Activated CD4-positive, CD25-positive, alpha-beta regulatory T cell (primary cell): ENCODE results near the gene HOXB9.
A peak's percentile ranks its signal among the peaks of the same experiment; 100 is the strongest.

ENCODE experiments used
- DNase-seq, 4 experiments: peaks; one replicate each; lab custom pipeline; 2025; lab: John Stamatoyannopoulos, UW

Gene HOXB9

GRCh38 chr17:48639136-48639535 lies 13.0 kb upstream of the HOXB9 start:
- DNase-seq, result no peak

DNA sequence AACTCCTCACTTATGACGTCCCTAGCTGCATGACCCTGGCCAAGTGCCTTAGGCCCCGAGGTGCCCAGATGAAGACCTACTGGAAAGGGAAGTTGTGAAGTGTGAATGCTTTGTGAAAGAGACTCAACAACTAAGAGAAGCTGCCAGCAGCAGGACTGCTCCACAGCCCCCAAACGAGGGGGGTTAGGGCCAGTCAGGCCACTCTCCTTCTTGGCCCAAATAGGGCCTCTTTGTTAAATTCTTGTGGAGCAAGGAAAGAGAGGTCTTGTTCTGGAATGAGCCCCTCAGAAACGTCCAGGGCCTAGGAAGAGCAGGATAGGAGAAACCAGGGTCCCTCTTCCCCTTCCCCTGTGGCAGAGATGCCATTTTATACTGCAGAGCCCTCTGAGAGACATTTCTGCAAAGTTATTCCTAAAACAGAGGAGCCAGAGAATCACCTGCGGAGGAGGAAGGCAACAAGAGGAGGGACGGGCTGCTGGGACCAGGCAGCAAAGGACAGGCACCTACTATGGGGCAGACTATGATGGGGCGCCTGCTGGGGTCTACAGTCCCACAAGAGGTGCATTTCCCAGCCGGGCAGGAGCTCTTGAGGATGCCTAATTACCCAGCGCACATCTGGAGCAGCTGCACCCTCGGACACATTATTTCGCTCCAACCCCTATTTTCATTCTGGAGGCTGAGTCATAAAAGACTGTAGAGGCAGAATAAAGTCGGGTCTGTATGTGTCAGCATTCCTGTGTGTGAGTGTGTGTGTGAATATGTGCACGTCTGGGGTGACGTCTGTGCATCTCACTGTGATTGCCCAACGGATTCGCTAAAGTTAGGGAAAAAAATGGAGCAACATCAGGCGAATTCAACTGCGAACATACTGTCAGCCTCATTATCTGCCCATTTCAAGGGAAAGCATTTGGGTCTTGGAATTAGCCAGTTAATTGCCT lies 11.4 kb upstream of the HOXB9 start:
- DNase-seq, result no peak

- DNase-seq, result peak in 3 of 4 experiments; percentile 21 to 48 (median 34)
Measured at GRCh38 chr17:48636177-48637018, 10.2 kb upstream of the HOXB9 start.

DNA sequence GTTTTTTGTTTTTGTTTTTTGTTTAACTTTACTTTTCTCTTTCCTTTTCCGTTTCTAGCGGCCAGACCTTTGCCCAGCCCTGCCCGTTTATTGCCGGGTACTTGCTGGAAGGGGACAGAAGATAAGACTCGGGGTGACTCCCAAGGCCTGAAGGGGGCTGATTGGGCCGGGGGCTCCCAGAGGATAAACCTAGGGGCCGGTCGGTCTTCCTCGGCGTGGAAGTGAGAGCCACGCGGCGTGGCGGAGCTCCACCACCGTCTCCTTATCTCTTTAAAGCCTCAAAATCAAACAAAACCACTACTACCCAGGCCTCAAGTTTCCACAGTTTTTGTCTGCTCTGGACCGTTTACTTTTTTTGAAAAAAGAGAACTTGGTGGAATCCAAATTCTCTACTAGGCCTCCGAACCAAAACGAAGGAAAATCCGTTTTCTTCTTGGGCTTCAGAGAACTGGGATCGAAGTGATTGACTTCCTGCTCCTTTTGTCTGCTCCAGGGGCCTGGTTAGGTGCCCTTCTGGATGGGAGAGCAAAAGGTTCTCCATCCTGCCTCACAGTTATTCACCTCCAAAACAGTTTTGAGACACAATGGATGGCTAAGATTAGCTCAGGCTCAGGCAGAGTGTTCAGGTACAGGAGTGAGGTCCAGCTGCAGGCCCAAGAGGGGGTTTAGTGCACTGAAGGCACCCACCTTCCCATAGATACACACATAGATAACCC lies 8.5 kb upstream of the HOXB9 start:
- no peak for DNase-seq

DNA sequence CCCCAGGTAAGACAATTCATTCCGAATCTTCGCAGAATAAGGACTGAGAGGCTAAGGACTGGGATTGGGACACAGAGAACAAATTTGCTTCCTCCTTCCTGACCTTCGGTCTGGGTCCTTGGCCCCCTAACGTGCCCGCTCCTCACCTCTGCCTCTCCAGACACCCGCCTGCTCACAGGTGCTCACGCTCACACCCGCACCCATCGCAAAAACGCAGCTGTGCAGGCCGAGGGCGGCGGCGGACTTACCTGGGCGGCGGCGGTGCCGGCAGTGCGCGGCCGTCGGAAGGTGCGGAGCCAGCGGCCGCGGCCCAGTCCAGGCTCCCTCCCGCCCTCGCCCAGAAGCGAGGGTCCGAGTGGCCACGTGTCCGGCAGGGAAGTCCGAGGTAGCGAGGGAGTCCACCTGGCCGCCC lies 7.1 kb upstream of the HOXB9 start:
- DNase-seq, result no peak

DNA sequence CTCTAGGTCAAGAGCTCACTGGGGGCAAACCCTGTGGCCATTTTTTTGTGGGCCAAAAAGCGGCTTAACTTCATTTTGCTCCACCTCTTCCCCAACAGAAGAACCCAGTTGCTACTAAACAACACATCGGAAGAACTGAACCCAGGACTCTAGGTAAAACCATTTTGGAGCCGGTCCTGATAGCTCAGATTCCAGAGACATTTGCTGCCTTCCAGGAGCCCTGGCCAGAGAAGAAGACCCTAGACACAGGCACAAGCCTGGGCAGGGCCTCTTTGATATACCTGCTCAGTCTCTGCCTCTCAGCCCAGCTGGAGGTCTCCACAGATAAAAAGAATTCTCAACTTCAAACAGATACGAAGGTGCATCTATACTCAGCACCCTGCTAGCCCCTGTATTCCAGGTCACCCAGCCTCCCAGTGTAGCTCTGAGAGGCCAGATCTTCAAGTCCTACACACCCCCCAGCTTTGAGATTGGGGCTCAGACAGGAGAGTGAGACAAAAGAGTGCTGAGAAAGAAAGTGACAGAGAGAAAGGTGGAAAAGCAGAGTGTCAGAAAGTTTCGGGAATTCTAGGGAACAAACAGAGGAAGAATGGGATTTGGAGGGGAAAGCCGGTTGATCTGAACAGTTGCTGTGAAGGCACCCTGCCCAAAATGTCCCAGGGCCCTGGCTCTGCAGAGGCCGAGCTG lies 6.6 kb upstream of the HOXB9 start:
- DNase-seq, result no peak

DNA sequence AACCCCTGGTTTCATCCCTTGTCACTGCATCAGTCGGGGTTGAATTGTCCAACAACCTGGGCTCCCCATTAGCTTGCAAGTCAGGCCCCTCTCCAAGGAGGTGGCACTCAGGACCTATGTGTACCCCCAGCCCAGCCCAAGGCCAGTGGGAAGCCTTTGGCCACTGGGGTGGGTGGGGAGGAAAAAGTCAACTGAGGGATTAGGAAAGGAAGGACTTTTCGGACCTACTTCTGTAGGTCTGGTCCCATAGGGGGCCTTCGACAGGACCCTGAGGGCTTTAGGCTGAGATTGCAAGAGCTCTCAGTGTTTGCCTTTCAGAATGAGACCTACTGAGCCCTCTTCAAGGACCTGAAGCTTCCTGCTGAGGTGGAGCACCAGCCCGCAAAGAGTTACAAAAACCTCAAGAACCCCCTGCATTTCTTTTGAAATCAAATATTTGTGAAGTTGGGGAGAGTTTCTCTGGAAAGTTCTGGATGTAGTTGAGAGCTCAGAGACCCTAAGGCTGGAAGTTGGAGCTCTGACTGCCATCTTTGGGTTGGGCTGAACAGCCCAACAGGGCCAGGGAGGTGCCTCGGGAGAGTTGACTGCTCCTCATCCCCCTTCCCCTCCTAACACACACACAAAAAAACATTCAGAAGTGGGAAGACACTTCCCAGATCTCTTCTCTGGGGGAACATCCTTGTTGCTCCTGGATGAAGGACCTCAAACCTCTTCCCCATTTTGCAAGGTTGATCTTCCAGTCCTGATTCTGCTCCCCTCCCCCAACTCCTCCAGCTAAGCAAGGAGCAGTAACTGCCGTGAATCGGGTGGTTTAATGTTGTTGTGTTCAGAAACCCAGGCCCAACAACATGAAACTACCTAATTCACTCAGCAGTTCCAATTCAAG lies 5.8 kb upstream of the HOXB9 start:
- DNase-seq, result no peak

DNA sequence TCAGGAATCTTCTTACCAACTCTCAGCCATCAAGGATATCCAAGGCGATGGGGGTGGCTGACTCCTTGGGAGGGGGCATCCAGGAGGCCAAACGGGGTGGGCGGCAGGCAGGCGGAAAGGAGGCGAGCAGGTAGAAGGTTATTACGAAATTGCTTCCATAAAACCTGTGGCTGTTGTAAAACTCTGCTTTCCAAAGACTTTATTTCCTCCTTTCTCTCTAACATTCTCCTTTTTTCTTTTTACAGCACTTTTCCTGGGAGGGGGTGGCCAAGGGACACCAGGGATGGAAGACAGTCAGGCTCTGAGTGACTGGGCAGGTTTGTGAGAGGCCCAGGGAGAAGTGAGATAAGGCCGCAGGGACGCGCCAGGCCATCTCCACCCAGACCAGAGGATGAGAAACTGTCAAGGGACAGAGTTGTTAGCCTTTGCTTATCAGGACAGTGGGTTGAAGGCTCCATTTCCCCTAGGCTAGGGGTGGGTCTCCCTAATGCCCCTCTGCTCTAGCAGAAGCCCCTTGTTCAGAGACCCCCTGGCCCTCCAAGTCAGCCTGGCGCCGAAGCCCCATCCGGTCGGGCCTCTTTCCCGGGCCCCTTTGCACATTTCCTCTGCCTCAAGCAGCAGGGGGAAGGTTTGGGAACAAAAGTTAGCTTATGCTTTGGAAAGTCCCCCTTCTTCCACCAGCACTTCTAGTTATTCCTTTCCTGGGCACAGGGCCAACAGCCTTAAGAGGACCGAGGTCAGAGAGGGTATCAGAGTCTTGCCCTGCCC lies 5.0 kb upstream of the HOXB9 start:
- DNase-seq, result no peak

GRCh38 chr17:48630009-48630924 lies 4.1 kb upstream of the HOXB9 start:
- no peak for DNase-seq

- no peak for DNase-seq
Measured at GRCh38 chr17:48629411-48629759, 3.2 kb upstream of the HOXB9 start.

DNA sequence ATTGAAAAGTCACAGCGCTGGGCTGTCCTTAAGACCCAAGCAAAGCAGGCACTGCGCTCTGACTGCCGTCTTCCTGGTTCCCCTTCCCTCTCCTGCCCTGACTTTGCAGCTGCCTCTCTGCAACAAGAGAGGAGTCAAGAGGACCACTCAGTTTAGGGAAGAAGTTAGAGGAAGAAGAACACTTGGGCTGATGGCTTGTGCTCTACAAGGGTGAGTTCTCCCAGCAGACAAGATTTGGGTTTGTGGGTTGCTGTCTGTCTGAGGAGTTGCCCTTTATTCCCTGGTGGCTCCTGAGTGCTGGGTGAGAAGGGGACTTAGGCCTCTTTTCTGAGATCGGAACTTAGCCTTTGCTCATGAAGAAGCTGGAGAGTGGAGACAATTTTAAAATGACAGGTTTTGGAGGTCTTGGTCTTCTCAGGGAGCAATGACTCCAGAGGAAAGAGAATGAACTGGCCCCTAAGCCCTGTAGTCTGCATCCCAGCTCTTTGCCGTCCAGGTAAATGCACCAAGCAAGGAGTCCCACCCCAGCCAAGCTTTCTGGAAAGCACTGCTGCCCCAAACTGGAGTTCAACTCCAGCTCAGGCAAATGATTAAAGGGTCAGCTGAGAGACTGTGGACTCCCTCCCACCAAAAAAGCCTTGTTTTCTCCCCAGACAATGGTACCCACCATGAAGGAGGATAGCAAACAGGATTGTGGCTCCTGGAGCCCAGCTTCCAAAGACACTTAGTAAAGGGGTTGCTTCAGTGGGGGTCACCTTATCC lies 2.7 kb upstream of the HOXB9 start:
- no peak for DNase-seq

DNA sequence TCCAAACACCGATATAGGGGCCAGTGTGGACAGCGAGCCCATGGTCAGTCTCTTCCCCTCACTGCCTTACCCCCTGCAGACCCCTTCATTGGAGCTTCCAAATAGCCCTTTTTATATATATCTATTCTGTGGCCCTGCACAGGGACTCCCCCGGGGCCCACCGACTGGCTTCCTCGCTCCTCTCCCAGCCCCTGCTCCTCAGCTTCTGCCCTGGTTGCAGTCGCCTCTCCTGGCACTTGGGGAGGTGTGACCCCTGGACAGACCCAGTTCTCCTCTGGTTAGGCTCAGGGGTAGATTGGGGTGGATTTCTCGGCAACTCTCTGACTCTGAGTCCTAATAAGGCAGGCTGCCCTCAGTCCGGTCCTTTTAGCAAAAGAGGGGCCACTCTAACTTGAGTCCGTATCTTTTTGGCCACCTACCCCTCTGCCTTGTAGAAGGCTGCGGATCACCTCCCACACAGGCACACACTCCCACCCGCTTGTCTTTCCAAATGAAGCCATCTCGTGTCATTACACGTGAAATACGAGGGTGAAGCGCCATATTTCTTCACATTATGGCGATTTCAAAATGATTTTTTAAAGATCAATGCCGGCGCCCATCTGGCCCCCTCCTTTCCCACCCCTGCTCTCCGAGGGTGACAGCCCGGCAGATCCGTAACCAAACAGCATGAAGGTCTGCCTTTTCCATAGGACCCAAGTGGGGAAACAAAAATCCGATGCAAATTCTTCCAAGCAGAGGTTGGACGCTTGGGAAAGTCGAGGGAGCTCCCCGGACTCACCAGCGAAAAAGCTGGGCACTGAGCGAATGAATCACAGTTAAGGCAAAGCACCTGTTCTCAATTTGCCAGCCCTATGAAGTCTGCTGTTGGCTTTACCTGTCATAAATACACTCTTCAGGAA lies 1.7 kb upstream of the HOXB9 start:
- DNase-seq, result no peak

DNA sequence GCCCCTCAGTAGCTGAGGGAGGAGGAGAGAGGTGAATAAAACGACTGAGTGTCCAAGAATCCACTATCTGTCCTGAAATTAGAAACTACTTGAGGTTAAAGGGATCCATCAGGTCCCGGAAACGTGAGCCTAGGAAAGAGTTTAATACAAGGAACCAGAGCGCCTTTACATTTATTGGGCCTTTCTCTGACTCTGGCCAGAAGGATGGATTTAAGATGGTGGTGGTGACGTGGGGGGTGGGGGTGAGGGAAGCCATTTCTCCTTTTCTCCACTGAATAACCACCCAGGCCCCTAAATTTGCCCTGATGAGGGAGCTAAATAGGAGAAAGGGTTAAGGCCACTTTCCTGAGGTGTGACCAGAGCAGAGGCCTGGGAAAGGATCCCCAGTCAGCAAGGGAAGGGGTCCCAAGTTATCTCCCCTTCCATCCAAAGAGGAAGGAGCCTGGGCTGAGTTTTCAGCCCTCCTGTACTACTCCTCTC lies 1.0 kb upstream of the HOXB9 start:
- DNase-seq, result no peak

- no peak for DNase-seq
Measured at GRCh38 chr17:48625495-48626244, 488 bp downstream of the HOXB9 start.

- DNase-seq, result no peak
Measured at GRCh38 chr17:48624544-48625494, 1.3 kb downstream of the HOXB9 start.
